ENCODE data around the gene MTERF2. TPM values are rescaled to one million over a fixed set of nuclear protein-coding genes. Genes with fewer than 3 reads are reported as not detected.

Gene MTERF2
- total RNA-seq, 1 donor from 2014 or later, result 4.4 TPM

- intact Hi-C loops (cut with micrococcal nuclease), result loop anchor here (5.0 kb wide), 1 partner anchor 858 kb away; no protein-coding TSS in a partner anchor
Observed at GRCh38 chr12:106994579-106995220, 7.8 kb upstream of the MTERF2 start.

- intact Hi-C loops (cut with micrococcal nuclease), result loop anchor here (1.0 to 10.0 kb wide), 14 partner anchors 33 to 1867 kb away; partner anchors contain the start of genes CRY1, ISCU, POLR3B and PRDM4
Observed at GRCh38 chr12:106987846-106988245, 900 bp upstream of the MTERF2 start.

- intact Hi-C loops (cut with micrococcal nuclease), result loop anchor here (2.0 to 10.0 kb wide), 8 partner anchors 71 to 1869 kb away; partner anchors contain the start of genes ISCU, PWP1, RIC8B and SART3
Observed at GRCh38 chr12:106986135-106986534, 811 bp downstream of the MTERF2 start.

GRCh38 chr12:106985479-106985878 is 1.5 kb downstream of the MTERF2 start:
- intact Hi-C loops (cut with micrococcal nuclease), result loop anchor here (5.0 to 10.0 kb wide), 6 partner anchors 211 to 1869 kb away; partner anchors contain the start of genes ISCU, PWP1, RIC8B and SART3

- intact Hi-C loops (cut with micrococcal nuclease), result loop anchor here (5.0 to 10.0 kb wide), 6 partner anchors 210 to 1870 kb away; partner anchors contain the start of genes ISCU, PWP1, RIC8B and SART3
Observed at GRCh38 chr12:106984588-106985137, 2.3 kb downstream of the MTERF2 start.

- intact Hi-C loops (cut with micrococcal nuclease), result loop anchor here (10.0 kb wide), 5 partner anchors 207 to 1873 kb away; partner anchors contain the start of genes PWP1, RIC8B and SSH1
Observed at GRCh38 chr12:106982229-106982628, 4.7 kb downstream of the MTERF2 start.

GRCh38 chr12:106981788-106982187 is 5.2 kb downstream of the MTERF2 start:
- intact Hi-C loops (cut with micrococcal nuclease), result loop anchor here (10.0 kb wide), 5 partner anchors 207 to 1873 kb away; partner anchors contain the start of genes PWP1, RIC8B and SSH1

- intact Hi-C loops (cut with micrococcal nuclease), result loop anchor here (10.0 kb wide), 5 partner anchors 206 to 1874 kb away; partner anchors contain the start of genes PWP1, RIC8B and SSH1
Observed at GRCh38 chr12:106980944-106981343, 6.0 kb downstream of the MTERF2 start.

- intact Hi-C loops (cut with micrococcal nuclease), result loop anchor here (1.0 kb wide), 1 partner anchor 8 kb away; no protein-coding TSS in a partner anchor
Observed at GRCh38 chr12:106978035-106978800, 8.7 kb downstream of the MTERF2 start.

- intact Hi-C loops (cut with micrococcal nuclease), result no loop called here
Observed at GRCh38 chr12:106976668-106977067, 10.3 kb downstream of the MTERF2 start.

GRCh38 chr12:106975993-106976658 is 10.8 kb downstream of the MTERF2 start:
- intact Hi-C loops (cut with micrococcal nuclease), result no loop called here

- intact Hi-C loops (cut with micrococcal nuclease), result no loop called here
Observed at GRCh38 chr12:106975098-106975497, 11.8 kb downstream of the MTERF2 start.

GRCh38 chr12:106974511-106974910 is 12.4 kb downstream of the MTERF2 start:
- intact Hi-C loops (cut with micrococcal nuclease), result no loop called here

GRCh38 chr12:106973545-106973944 is 13.4 kb downstream of the MTERF2 start:
- intact Hi-C loops (cut with micrococcal nuclease), result no loop called here

- intact Hi-C loops (cut with micrococcal nuclease), result no loop called here
Observed at GRCh38 chr12:106971065-106971464, 15.9 kb downstream of the MTERF2 start.

GRCh38 chr12:106964526-106964925 is 22.4 kb downstream of the MTERF2 start:
- intact Hi-C loops (cut with micrococcal nuclease), result no loop called here

GRCh38 chr12:106962286-106962685 is 24.7 kb downstream of the MTERF2 start:
- intact Hi-C loops (cut with micrococcal nuclease), result no loop called here

GRCh38 chr12:106960443-106960842 is 26.5 kb downstream of the MTERF2 start:
- intact Hi-C loops (cut with micrococcal nuclease), result no loop called here

- intact Hi-C loops (cut with micrococcal nuclease), result loop anchor here (5.0 to 10.0 kb wide), 5 partner anchors 415 to 1605 kb away; partner anchors contain the start of genes CKAP4, ISCU, PRDM4 and PWP1
Observed at GRCh38 chr12:106957583-106957982, 29.4 kb downstream of the MTERF2 start.

GRCh38 chr12:106956048-106956578 is 30.8 kb downstream of the MTERF2 start:
- intact Hi-C loops (cut with micrococcal nuclease), result loop anchor here (1.0 to 10.0 kb wide), 8 partner anchors 137 to 1606 kb away; partner anchors contain the start of genes CKAP4, CRY1, ISCU and PRDM4

Measured in T-helper 1 cell treated with Interleukin-12 subunit alpha and Interleukin-12 subunit beta and Interleukin-4 antibody, amounts not matched to agents 30 ng/mL and 1 ng/mL, for 36 hours (primary cell).